H9 (cell line): ENCODE measurements around the gene KRT5. TPM values are rescaled to one million over a fixed set of nuclear protein-coding genes. Genes with fewer than 3 reads are reported as not detected.

Experiments used
- DNase-seq: peaks from one replicate; pipeline ENCODE4 v3.0.0-alpha.2; 2017
- H2AFZ ChIP-seq: one replicate; pipeline ENCODE4 v1.6.1; 2013; ENCODE audit warnings: mild to moderate bottlenecking, low read length, control low read depth, moderate library complexity
- H2AK5ac ChIP-seq: 2 replicates; pipeline ENCODE4 v1.6.1; 2013; ENCODE audit warnings: low read length, control low read depth, mixed read lengths; ENCODE audit not compliant: insufficient read length
- H2BK120ac ChIP-seq: one replicate; pipeline ENCODE4 v1.6.1; 2013; ENCODE audit warnings: low read depth, mild to moderate bottlenecking, low read length, control low read depth, inconsistent platforms; ENCODE audit not compliant: poor library complexity, severe bottlenecking
- H2BK12ac ChIP-seq: 2 replicates; pipeline ENCODE4 v1.6.1; 2013; ENCODE audit warnings: low read length, control low read depth, mixed read lengths, low read depth; ENCODE audit not compliant: insufficient read length
- H2BK15ac ChIP-seq: 2 replicates; pipeline ENCODE4 v1.6.1; 2013; ENCODE audit warnings: low read depth, low read length, control low read depth
- H2BK20ac ChIP-seq: one replicate; pipeline ENCODE4 v1.6.1; 2013; ENCODE audit warnings: low read depth, mild to moderate bottlenecking, low read length, control low read depth, inconsistent platforms; ENCODE audit not compliant: poor library complexity, severe bottlenecking
- H2BK5ac ChIP-seq: 2 replicates; pipeline ENCODE4 v1.6.1; 2013; ENCODE audit warnings: low read length, control low read depth, mixed read lengths; ENCODE audit not compliant: insufficient read length
- H3K14ac ChIP-seq: 2 replicates; pipeline ENCODE4 v1.6.1; 2013; ENCODE audit warnings: low read length, control low read depth; ENCODE audit not compliant: insufficient read depth
- H3K18ac ChIP-seq: 2 replicates; pipeline ENCODE4 v1.6.1; 2013; ENCODE audit warnings: low read depth, mild to moderate bottlenecking, mixed read lengths, low read length, control low read depth; ENCODE audit not compliant: insufficient read length
- H3K23ac ChIP-seq: 2 replicates; pipeline ENCODE4 v1.6.1; 2013; ENCODE audit warnings: low read length, control low read depth, mixed read lengths, low read depth; ENCODE audit not compliant: insufficient read length
- H3K23me2 ChIP-seq: 2 replicates; pipeline ENCODE4 v1.6.1; 2013; ENCODE audit warnings: low read depth, mild to moderate bottlenecking, mixed read lengths, low read length, control low read depth; ENCODE audit not compliant: insufficient read length, poor library complexity, severe bottlenecking
- H3K27ac ChIP-seq: 2 replicates; pipeline ENCODE4 v1.5.1; 2013; ENCODE audit warnings: low read length, control low read depth, mixed read lengths, low read depth; ENCODE audit not compliant: insufficient read length
- H3K27me3 ChIP-seq: 2 replicates; pipeline ENCODE4 v1.6.1; 2013; ENCODE audit warnings: low read length, control low read depth, inconsistent platforms; ENCODE audit not compliant: insufficient read depth
- H3K4ac ChIP-seq: 2 replicates; pipeline ENCODE4 v1.6.1; 2013; ENCODE audit warnings: low read depth, mild to moderate bottlenecking, control low read depth, inconsistent platforms, low read length, moderate library complexity
- H3K4me1 ChIP-seq: 2 replicates; pipeline ENCODE4 v1.6.1; 2013; ENCODE audit warnings: low read length, control low read depth, inconsistent platforms; ENCODE audit not compliant: insufficient read depth
- H3K4me2 ChIP-seq: 2 replicates; pipeline ENCODE4 v1.6.1; 2013; ENCODE audit warnings: low read length, control low read depth, mixed read lengths; ENCODE audit not compliant: insufficient read length, insufficient read depth
- H3K56ac ChIP-seq: 2 replicates; pipeline ENCODE4 v1.6.1; 2013; ENCODE audit warnings: low read depth, mild to moderate bottlenecking, mixed read lengths, low read length, control low read depth; ENCODE audit not compliant: insufficient read length
- H3K79me1 ChIP-seq: 2 replicates; pipeline ENCODE4 v1.6.1; 2013; ENCODE audit warnings: low read depth, mild to moderate bottlenecking, moderate library complexity, low read length, control low read depth, inconsistent platforms; ENCODE audit not compliant: insufficient read depth, poor library complexity, severe bottlenecking
- H3K79me2 ChIP-seq: 2 replicates; pipeline ENCODE4 v1.6.1; 2013; ENCODE audit warnings: low read length, control low read depth, inconsistent platforms; ENCODE audit not compliant: insufficient read depth
- H3K9ac ChIP-seq: 2 replicates; pipeline ENCODE4 v1.6.1; 2013; ENCODE audit warnings: low read length, control low read depth, mixed read lengths; ENCODE audit not compliant: insufficient read length; ENCODE audit errors: extremely low read depth
- H3K9me3 ChIP-seq: one replicate; pipeline ENCODE4 v1.6.1; 2013; ENCODE audit warnings: low read depth, low read length, inconsistent platforms; ENCODE audit not compliant: control insufficient read depth
- H3T11ph ChIP-seq: one replicate; pipeline ENCODE4 v1.6.1; 2013; ENCODE audit warnings: mild to moderate bottlenecking, low read length, control low read depth, inconsistent platforms
- H4K20me1 ChIP-seq: one replicate; pipeline ENCODE4 v1.6.1; 2013; ENCODE audit not compliant: control insufficient read depth, insufficient read length, insufficient read depth
- H4K5ac ChIP-seq: 2 replicates; pipeline ENCODE4 v1.6.1; 2013; ENCODE audit warnings: low read depth, mild to moderate bottlenecking, mixed read lengths, low read length, control low read depth; ENCODE audit not compliant: insufficient read length
- H4K8ac ChIP-seq: replicated peaks from 2 replicates; pipeline ENCODE4 v1.6.1; 2013; ENCODE audit warnings: low read length, control low read depth, mixed read lengths, low read depth; ENCODE audit not compliant: insufficient read length
- H4K91ac ChIP-seq: 2 replicates; pipeline ENCODE4 v1.6.1; 2013; ENCODE audit warnings: low read depth, mild to moderate bottlenecking, moderate library complexity, mixed read lengths, low read length, control low read depth; ENCODE audit not compliant: insufficient read length
- H3K27ac Mint-ChIP-seq, 3 experiments: 2 replicates in 2 of 3; 3 replicates in 1 of 3; pipeline ENCODE4 v1.8.0; 2020 to 2021; ENCODE audit warnings: mixed read lengths in 3 of 3, mild to moderate bottlenecking in 1 of 3, moderate library complexity in 1 of 3
- H3K27me3 Mint-ChIP-seq: 2 replicates; pipeline ENCODE4 v1.8.0; 2021; ENCODE audit warnings: low read depth, mild to moderate bottlenecking, moderate library complexity, mixed read lengths
- H3K36me3 Mint-ChIP-seq, 3 experiments: 2 replicates in 2 of 3; 3 replicates in 1 of 3; pipeline ENCODE4 v1.8.0; 2020 to 2021; ENCODE audit warnings: low read depth in 3 of 3, mixed read lengths in 3 of 3; ENCODE audit not compliant: insufficient read depth in 1 of 3
- H3K4me1 Mint-ChIP-seq, 2 experiments: 2 replicates each; pipeline ENCODE4 v1.8.0; 2020; ENCODE audit warnings: mixed read lengths in 2 of 2
- H3K4me3 Mint-ChIP-seq, 2 experiments: 2 replicates in 1 of 2; 3 replicates in 1 of 2; pipeline ENCODE4 v1.8.0; 2020 to 2021; ENCODE audit warnings: mild to moderate bottlenecking in 2 of 2, mixed read lengths in 2 of 2, moderate library complexity in 1 of 2
- H3K9me3 Mint-ChIP-seq, 2 experiments: 2 replicates in 1 of 2; 3 replicates in 1 of 2; pipeline ENCODE4 v1.8.0; 2020; ENCODE audit warnings: mild to moderate bottlenecking in 2 of 2, mixed read lengths in 2 of 2, moderate library complexity in 1 of 2
- CTCF ChIP-seq: fragments of 200-600 bp; sonication (generic); conservative IDR thresholded peaks from 3 replicates; pipeline ENCODE4 v1.8.0; 2021; ENCODE audit warnings: antibody characterized with exemption, mild to moderate bottlenecking
- WGBS: extraction: QIAGEN DNeasy Blood & Tissue Kit; methylation state at CpG from one replicate; pipeline ENCODE4 v1.1.7; 2013; ENCODE audit warnings: missing lambda C conversion rate, low lambda C conversion rate, mixed read lengths; ENCODE audit not compliant: insufficient read length; ENCODE audit errors: extremely low coverage; 5-methylcytosine and 5-hydroxymethylcytosine counted together
- total RNA-seq: library from RNA; stranded (reverse); gene quantifications from 2 replicates; pipeline ENCODE4 v1.2.1, GENCODE V29; 2021

Gene KRT5
- total RNA-seq, 1 experiment from 2014 or later: not detected

- no peak overlapping the region for H3K56ac ChIP-seq
- no peak overlapping the region for H2BK15ac ChIP-seq
- Mint-ChIP-seq H3K27me3 (peaks cover 8% of the 10 kb centered on the region), H3K4me1 (peaks cover 0 to 4% of the 10 kb centered on the region in 2 experiments; a peak in 3 of 4 replicates), H3K27ac (no peak overlapping the region; a peak in 1 of 7 replicates), H3K9me3 (peaks cover 9 to 13% of the 10 kb centered on the region in 2 experiments), H3K36me3 (peaks cover 0 to 7% (median 0%) of the 10 kb centered on the region in 3 experiments; a peak in 3 of 7 replicates), H3K4me3 (no peak overlapping the region)
- no peak overlapping the region for H3K23ac ChIP-seq
- DNase-seq: no peak
- H2BK20ac ChIP-seq: no peak overlapping the region
- H4K5ac ChIP-seq: no peak overlapping the region
- no peak overlapping the region for H4K91ac ChIP-seq
- H3K23me2 ChIP-seq: no peaks in the 10 kb centered on the region
- no peak overlapping the region for H2BK120ac ChIP-seq
- no peaks in the 10 kb centered on the region for H3K9me3 ChIP-seq
- H3K4me2 ChIP-seq: no peak overlapping the region
- H3K4ac ChIP-seq: no peak overlapping the region
- no peaks in the 10 kb centered on the region for H3K79me2 ChIP-seq
- H3K9ac ChIP-seq: no peak overlapping the region
- no peak overlapping the region for H3T11ph ChIP-seq
- H2BK5ac ChIP-seq: no peak overlapping the region
- no peak overlapping the region for H3K27ac ChIP-seq
- H4K8ac ChIP-seq: no peak overlapping the region
- H2AK5ac ChIP-seq: no peak overlapping the region
- no peaks in the 10 kb centered on the region for H3K27me3 ChIP-seq
- H3K79me1 ChIP-seq: no peaks in the 10 kb centered on the region
- WGBS: no CpG with 5 or more reads among the region's 14 CpGs
- no peak overlapping the region for H3K18ac ChIP-seq
- H2BK12ac ChIP-seq: no peak overlapping the region
- no peak overlapping the region for H3K14ac ChIP-seq
- no peaks in the 10 kb centered on the region for H3K4me1 ChIP-seq
- TF ChIP-seq CTCF: no peak
- H2AFZ ChIP-seq: no peak overlapping the region
- no peaks in the 10 kb centered on the region for H4K20me1 ChIP-seq
Observed at GRCh38 chr12:52514471-52515318, 5.5 kb downstream of the KRT5 start.
